Panc1 (cell line): ENCODE results near the gene UBE2D4. TPM values are rescaled to one million over a fixed set of nuclear protein-coding genes. Genes with fewer than 3 reads are reported as not detected.

Experiments
- ATAC-seq: fragments of 200-7000 bp; cut with Tn5 transposase; 2 replicates; pipeline ENCODE4 v1.9.1; 2020; ENCODE audit warnings: mild to moderate bottlenecking, moderate library complexity
- BruUV-seq: library from RNA; stranded (reverse); fragments of 400-500 nt; replicated peaks from 2 replicates; lab custom pipeline; 2021; lab: Mats Ljungman, UMichigan
- CTCF ChIA-PET: fragments of 300-600 bp; sonication (Branson Sonifier 250); formaldehyde crosslinking; loops from one replicate; lab custom pipeline; 2022; ENCODE audit warnings: antibody characterized with exemption; lab: Charles Lee
- POLR2A ChIA-PET: fragments of 300-600 bp; sonication (Branson Sonifier 250); formaldehyde crosslinking; loops from one replicate; lab custom pipeline; 2022; ENCODE audit warnings: antibody characterized with exemption; lab: Charles Lee
- DNase-seq: peaks from one replicate; pipeline ENCODE4 v3.0.0-alpha.2; 2010; ENCODE audit warnings: low read depth, low spot score
- H3K27ac ChIP-seq: 2 replicates; pipeline ENCODE4 v1.5.1; 2011; ENCODE audit warnings: mild to moderate bottlenecking, low read length, inconsistent platforms
- H3K27me3 ChIP-seq: fragments of 200-500 bp; sonication (Bioruptor generic); 2 replicates; pipeline ENCODE4 v1.6.0; 2014; ENCODE audit warnings: low read length, inconsistent platforms; ENCODE audit not compliant: control insufficient read depth, insufficient read depth
- H3K36me3 ChIP-seq: fragments of 200-500 bp; sonication (Bioruptor generic); 2 replicates; pipeline ENCODE4 v1.5.1; 2014; ENCODE audit warnings: inconsistent platforms, mild to moderate bottlenecking, low read length, moderate library complexity; ENCODE audit not compliant: control insufficient read depth, insufficient read depth
- H3K4me1 ChIP-seq: 2 replicates; pipeline ENCODE4 v1.5.1; 2011; ENCODE audit warnings: inconsistent platforms, mild to moderate bottlenecking, low read length, moderate library complexity; ENCODE audit not compliant: control insufficient read depth, insufficient read depth
- H3K4me3 ChIP-seq, 2 experiments: 2 replicates each; pipeline ENCODE4 v1.5.1; 2011 to 2012; ENCODE audit warnings: low read depth in 2 of 2, low read length in 2 of 2, mild to moderate bottlenecking in 2 of 2, inconsistent platforms in 1 of 2, moderate library complexity in 1 of 2
- H3K9me3 ChIP-seq: fragments of 200-500 bp; sonication (Bioruptor generic); 2 replicates; pipeline ENCODE4 v1.5.1; 2014; ENCODE audit warnings: low read depth, mild to moderate bottlenecking, inconsistent platforms, low read length, moderate library complexity; ENCODE audit not compliant: control insufficient read depth, insufficient read depth
- POLR2AphosphoS5 ChIP-seq: IDR thresholded peaks from 2 replicates; pipeline ENCODE4 v1.6.1; 2012; ENCODE audit warnings: mild to moderate bottlenecking, low read depth, low read length, moderate library complexity
- SIN3A ChIP-seq: IDR thresholded peaks from 2 replicates; pipeline ENCODE4 v1.6.1; 2012; ENCODE audit warnings: low read depth, mild to moderate bottlenecking, low read length, moderate library complexity, borderline replicate concordance; ENCODE audit not compliant: insufficient read depth
- TCF7L2 ChIP-seq: IDR thresholded peaks from 2 replicates; pipeline ENCODE4 v1.6.1; 2011; ENCODE audit warnings: mild to moderate bottlenecking, low read depth, low read length, inconsistent platforms
- in situ Hi-C: cut with HindIII; loops from 2 replicates; pipeline ENCODE4 v1.10.0; 2016; ENCODE audit warnings: low sequenced_read_pairs, low pct_unique_long_range_greater_than_20kb
- intact Hi-C: fragments of 100-400 bp; cut with micrococcal nuclease; formaldehyde crosslinking; loops from one replicate; pipeline ENCODE4 v1.10.0; 2022; ENCODE audit not compliant: unreplicated experiment
- total RNA-seq: library from RNA; stranded (reverse); gene quantifications from one replicate; pipeline ENCODE4 v1.2.1, GENCODE V29; 2021; ENCODE audit not compliant: unreplicated experiment
- TF ChIP-seq, protein P1 (sequence below): fragments of 450-650 bp; IDR thresholded peaks from 2 replicates; pipeline ENCODE4 v1.5.1; 2017; ENCODE audit warnings: mild to moderate bottlenecking
- TF ChIP-seq, protein P2 (sequence below), 2 experiments: IDR thresholded peaks; 2 replicates each; pipeline ENCODE4 v1.6.1; 2011 to 2012; ENCODE audit warnings: low read depth in 2 of 2, control low read depth in 1 of 2, low read length in 1 of 2, mild to moderate bottlenecking in 1 of 2, moderate library complexity in 1 of 2; ENCODE audit not compliant: insufficient read depth in 1 of 2

Gene UBE2D4
- total RNA-seq, 1 experiment from 2014 or later, result 35.9 TPM

DNA sequence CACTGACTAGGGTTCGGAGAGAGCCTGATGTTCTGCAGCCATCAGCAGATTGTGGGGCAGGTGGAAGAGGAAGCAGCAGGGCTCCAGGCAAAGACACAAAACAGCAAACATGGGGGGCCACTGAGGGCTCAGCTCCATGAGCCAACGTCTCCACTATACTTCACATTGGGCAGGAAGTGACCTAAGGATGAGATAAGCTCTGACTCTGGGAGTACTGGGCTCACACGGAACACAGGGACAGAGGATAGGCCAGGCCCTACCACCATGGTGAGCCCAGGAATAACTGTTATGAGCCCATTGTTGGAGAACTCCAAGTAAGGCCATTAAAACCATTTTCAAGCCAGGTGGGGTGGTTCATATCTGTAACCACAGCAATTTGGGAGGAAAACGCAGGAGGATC lies 42.0 kb upstream of the UBE2D4 start:
- DNase-seq (no peak), ATAC-seq (0 out of 2 replicates have a peak, but pooled peaks have one; percentile 45)
- no TSS peak for BruUV-seq

DNA sequence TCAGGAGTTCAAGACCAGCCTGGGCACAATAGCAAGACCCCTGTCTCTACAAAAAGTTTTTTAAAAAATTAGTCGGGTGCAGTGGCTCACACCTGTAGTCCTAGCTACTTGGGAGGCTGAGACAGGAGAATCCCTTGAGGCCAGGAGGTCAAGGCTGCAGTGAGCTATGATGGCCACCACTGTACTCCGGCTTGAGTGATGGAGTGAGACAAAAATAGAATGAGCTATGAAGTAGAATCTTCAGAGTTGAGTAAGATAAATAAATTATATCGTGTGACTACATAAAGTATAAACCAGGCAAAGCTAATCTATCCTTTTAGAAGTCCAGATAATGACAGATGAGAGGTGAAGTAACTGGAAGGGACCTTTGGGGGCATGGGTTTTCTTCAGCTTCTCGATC lies 41.6 kb upstream of the UBE2D4 start:
- Histone ChIP-seq H3K36me3 (no peaks in the 10 kb centered on the region; the same call in 1 of the 2 replicates), H3K4me3 (no peak overlapping the region), H3K27me3 (no peaks in the 10 kb centered on the region), H3K9me3 (no peaks in the 10 kb centered on the region), H3K4me1 (no peaks in the 10 kb centered on the region; the same call in 1 of the 2 replicates), H3K27ac (no peak overlapping the region)
- POLR2A ChIA-PET, result interaction anchor here (0.6 to 0.7 kb wide), 2 partner anchors 19 to 1576 kb away, joined by 3 to 4 read pairs; no protein-coding TSS in a partner anchor
- BruUV-seq, result no TSS peak
- ATAC-seq (no peak), DNase-seq (no peak)
- in situ Hi-C loops (no loop called here), intact Hi-C loops (no loop called here)
- CTCF ChIA-PET, result interaction anchor here (0.7 kb wide), 1 partner anchor 12 kb away, joined by 4 read pairs; no protein-coding TSS in a partner anchor
- TF ChIP-seq TCF7L2, result no peak
- TF ChIP-seq, protein P1, sequence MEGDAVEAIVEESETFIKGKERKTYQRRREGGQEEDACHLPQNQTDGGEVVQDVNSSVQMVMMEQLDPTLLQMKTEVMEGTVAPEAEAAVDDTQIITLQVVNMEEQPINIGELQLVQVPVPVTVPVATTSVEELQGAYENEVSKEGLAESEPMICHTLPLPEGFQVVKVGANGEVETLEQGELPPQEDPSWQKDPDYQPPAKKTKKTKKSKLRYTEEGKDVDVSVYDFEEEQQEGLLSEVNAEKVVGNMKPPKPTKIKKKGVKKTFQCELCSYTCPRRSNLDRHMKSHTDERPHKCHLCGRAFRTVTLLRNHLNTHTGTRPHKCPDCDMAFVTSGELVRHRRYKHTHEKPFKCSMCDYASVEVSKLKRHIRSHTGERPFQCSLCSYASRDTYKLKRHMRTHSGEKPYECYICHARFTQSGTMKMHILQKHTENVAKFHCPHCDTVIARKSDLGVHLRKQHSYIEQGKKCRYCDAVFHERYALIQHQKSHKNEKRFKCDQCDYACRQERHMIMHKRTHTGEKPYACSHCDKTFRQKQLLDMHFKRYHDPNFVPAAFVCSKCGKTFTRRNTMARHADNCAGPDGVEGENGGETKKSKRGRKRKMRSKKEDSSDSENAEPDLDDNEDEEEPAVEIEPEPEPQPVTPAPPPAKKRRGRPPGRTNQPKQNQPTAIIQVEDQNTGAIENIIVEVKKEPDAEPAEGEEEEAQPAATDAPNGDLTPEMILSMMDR, result no peak
- TF ChIP-seq, protein P2, sequence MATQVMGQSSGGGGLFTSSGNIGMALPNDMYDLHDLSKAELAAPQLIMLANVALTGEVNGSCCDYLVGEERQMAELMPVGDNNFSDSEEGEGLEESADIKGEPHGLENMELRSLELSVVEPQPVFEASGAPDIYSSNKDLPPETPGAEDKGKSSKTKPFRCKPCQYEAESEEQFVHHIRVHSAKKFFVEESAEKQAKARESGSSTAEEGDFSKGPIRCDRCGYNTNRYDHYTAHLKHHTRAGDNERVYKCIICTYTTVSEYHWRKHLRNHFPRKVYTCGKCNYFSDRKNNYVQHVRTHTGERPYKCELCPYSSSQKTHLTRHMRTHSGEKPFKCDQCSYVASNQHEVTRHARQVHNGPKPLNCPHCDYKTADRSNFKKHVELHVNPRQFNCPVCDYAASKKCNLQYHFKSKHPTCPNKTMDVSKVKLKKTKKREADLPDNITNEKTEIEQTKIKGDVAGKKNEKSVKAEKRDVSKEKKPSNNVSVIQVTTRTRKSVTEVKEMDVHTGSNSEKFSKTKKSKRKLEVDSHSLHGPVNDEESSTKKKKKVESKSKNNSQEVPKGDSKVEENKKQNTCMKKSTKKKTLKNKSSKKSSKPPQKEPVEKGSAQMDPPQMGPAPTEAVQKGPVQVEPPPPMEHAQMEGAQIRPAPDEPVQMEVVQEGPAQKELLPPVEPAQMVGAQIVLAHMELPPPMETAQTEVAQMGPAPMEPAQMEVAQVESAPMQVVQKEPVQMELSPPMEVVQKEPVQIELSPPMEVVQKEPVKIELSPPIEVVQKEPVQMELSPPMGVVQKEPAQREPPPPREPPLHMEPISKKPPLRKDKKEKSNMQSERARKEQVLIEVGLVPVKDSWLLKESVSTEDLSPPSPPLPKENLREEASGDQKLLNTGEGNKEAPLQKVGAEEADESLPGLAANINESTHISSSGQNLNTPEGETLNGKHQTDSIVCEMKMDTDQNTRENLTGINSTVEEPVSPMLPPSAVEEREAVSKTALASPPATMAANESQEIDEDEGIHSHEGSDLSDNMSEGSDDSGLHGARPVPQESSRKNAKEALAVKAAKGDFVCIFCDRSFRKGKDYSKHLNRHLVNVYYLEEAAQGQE (IDR thresholded peaks at IDR 0.05; ENCODE audit: insufficient read depth in 1 of 2, low read depth in 2 of 2, low read length in 1 of 2), result no peak
- TF ChIP-seq SIN3A, result no peak
- TF ChIP-seq POLR2AphosphoS5, result no peak

More for the DNA sequence above, 42.0 kb upstream of the UBE2D4 start:
- Histone ChIP-seq H3K4me1 (no peaks in the 10 kb centered on the region; the same call in 1 of the 2 replicates), H3K27ac (no peak overlapping the region), H3K27me3 (no peaks in the 10 kb centered on the region), H3K36me3 (no peaks in the 10 kb centered on the region; the same call in 1 of the 2 replicates), H3K9me3 (no peaks in the 10 kb centered on the region), H3K4me3 (no peak overlapping the region)
- in situ Hi-C loops, result no loop called here
- POLR2A ChIA-PET, result interaction anchor here (0.7 kb wide), 1 partner anchor 1576 kb away, joined by 4 read pairs; no protein-coding TSS in a partner anchor
- intact Hi-C loops, result no loop called here
- TF ChIP-seq, protein P2 (IDR thresholded peaks at IDR 0.05; ENCODE audit: insufficient read depth in 1 of 2, low read depth in 2 of 2, low read length in 1 of 2), result no peak
- TF ChIP-seq POLR2AphosphoS5 (no peak), SIN3A (no peak), TCF7L2 (no peak)
- TF ChIP-seq, protein P1, result no peak
- CTCF ChIA-PET, result interaction anchor here (0.7 kb wide), 1 partner anchor 12 kb away, joined by 4 read pairs; no protein-coding TSS in a partner anchor
